NCI-H510A (cell line): ENCODE data around the gene CDH2.

ENCODE experiments used
- DNase-seq: peaks from one replicate; lab custom pipeline; 2025; lab: John Stamatoyannopoulos, UW

The CDH2 gene

GRCh38 chr18:28176948-28177827 is at the start of gene CDH2:
Gene CDH2, minus strand, starts transcription at chr18:28177130. Its CDS starts 108 bp downstream, at chr18:28177022.
- peak; percentile 98 for DNase-seq

- DNase-seq: no peak
These were observed 35.1 kb upstream of the CDH2 start for GRCh38 chr18:28212060-28212459.

GRCh38 chr18:28208712-28209265 is 31.9 kb upstream of the CDH2 start:
- no peak for DNase-seq

GRCh38 chr18:28208268-28208667 is 31.3 kb upstream of the CDH2 start:
- DNase-seq: no peak

- DNase-seq: no peak
These were observed 27.2 kb upstream of the CDH2 start for GRCh38 chr18:28204154-28204553.

GRCh38 chr18:28201056-28201455 is 24.1 kb upstream of the CDH2 start:
- no peak for DNase-seq

- DNase-seq: no peak
These were observed 21.7 kb upstream of the CDH2 start for GRCh38 chr18:28198620-28199019.

GRCh38 chr18:28193177-28193778 is 16.3 kb upstream of the CDH2 start:
- DNase-seq: no peak

GRCh38 chr18:28189400-28190239 is 12.7 kb upstream of the CDH2 start:
- no peak for DNase-seq

- DNase-seq: no peak
These were observed 8.2 kb upstream of the CDH2 start for GRCh38 chr18:28185121-28185520.

GRCh38 chr18:28183418-28184078 is 6.6 kb upstream of the CDH2 start:
- DNase-seq: no peak

- DNase-seq: no peak
These were observed 4.7 kb upstream of the CDH2 start for GRCh38 chr18:28181616-28182015.

GRCh38 chr18:28178720-28179119 is 1.8 kb upstream of the CDH2 start:
- no peak for DNase-seq

GRCh38 chr18:28177828-28178635 is 1.1 kb upstream of the CDH2 start:
- peak; percentile 94 for DNase-seq

GRCh38 chr18:28176698-28176947 is 307 bp downstream of the CDH2 start:
- peak; percentile 33 for DNase-seq

- peak; percentile 68 for DNase-seq
These were observed 816 bp downstream of the CDH2 start for GRCh38 chr18:28175930-28176697.

- peak; percentile 20 for DNase-seq
These were observed 1.6 kb downstream of the CDH2 start for GRCh38 chr18:28175150-28175929.

GRCh38 chr18:28174181-28174905 is 2.6 kb downstream of the CDH2 start:
- no peak for DNase-seq

- no peak for DNase-seq
These were observed 5.1 kb downstream of the CDH2 start for GRCh38 chr18:28171837-28172236.
